OCI-LY1 (cell line): ENCODE measurements around the gene DTL.

Experiments
- EZH2 ChIP-seq: fragments of 200-600 bp; sonication (generic), shearing (Covaris generic); IDR thresholded peaks from 2 replicates; pipeline ENCODE4 v1.8.0; 2017; ENCODE audit warnings: borderline replicate concordance, mixed run types, mild to moderate bottlenecking, antibody characterized with exemption, low read length, moderate library complexity, mixed read lengths
- TF ChIP-seq, protein P1 (sequence below): fragments of 200-600 bp; sonication (generic), shearing (Covaris generic); IDR thresholded peaks from 2 replicates; pipeline ENCODE4 v1.5.1; 2017; ENCODE audit warnings: mild to moderate bottlenecking, antibody characterized with exemption, low read length, moderate library complexity, mixed read lengths

DNA sequence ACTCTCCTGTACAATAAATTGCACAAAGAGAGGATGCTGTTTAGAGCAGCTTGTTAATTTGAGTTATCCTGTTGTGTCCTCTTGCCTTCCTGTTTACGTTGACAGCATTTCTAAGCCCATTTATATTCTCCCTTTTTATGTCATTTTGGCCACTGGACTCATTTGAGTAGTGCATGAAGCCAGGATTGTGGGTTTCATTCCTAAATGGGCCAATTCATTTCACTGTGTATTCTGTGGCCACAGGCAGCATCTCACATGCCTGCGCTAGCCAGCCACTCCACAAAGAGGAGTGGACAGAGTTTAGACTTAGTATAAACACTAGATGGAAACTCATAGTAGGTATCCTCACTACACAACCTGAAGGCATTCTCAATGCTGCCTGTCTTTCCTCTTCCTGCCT lies 73.4 kb downstream of the DTL start:
- TF ChIP-seq EZH2: no peak
- TF ChIP-seq, protein P1, sequence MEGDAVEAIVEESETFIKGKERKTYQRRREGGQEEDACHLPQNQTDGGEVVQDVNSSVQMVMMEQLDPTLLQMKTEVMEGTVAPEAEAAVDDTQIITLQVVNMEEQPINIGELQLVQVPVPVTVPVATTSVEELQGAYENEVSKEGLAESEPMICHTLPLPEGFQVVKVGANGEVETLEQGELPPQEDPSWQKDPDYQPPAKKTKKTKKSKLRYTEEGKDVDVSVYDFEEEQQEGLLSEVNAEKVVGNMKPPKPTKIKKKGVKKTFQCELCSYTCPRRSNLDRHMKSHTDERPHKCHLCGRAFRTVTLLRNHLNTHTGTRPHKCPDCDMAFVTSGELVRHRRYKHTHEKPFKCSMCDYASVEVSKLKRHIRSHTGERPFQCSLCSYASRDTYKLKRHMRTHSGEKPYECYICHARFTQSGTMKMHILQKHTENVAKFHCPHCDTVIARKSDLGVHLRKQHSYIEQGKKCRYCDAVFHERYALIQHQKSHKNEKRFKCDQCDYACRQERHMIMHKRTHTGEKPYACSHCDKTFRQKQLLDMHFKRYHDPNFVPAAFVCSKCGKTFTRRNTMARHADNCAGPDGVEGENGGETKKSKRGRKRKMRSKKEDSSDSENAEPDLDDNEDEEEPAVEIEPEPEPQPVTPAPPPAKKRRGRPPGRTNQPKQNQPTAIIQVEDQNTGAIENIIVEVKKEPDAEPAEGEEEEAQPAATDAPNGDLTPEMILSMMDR: no peak
